ENCODE data around the gene GPR149.
A peak's percentile ranks its signal among the peaks of the same experiment; 100 is the strongest.

Gene GPR149

GRCh38 chr3:154338008-154338407, 92.0 kb downstream of the GPR149 start:
- no peak for DNase-seq

- peak; percentile 7 for DNase-seq
Observed at GRCh38 chr3:154334973-154335420, 95.0 kb downstream of the GPR149 start.

- DNase-seq, result no peak
Observed at GRCh38 chr3:154327871-154328270, 102.1 kb downstream of the GPR149 start.

GRCh38 chr3:154324919-154325318, 105.1 kb downstream of the GPR149 start:
- no peak for DNase-seq

GRCh38 chr3:154323891-154324738, 105.9 kb downstream of the GPR149 start, which contains the start of gene DHX36:
Gene DHX36, minus strand, starts transcription at chr3:154324487. Its CDS starts 71 bp downstream, at chr3:154324416.
- peak; percentile 90 for DNase-seq

- DNase-seq, result no peak
Observed at GRCh38 chr3:154316974-154317767, 112.8 kb downstream of the GPR149 start.

GRCh38 chr3:154314152-154314551, 115.8 kb downstream of the GPR149 start:
- DNase-seq, result no peak

GRCh38 chr3:154310840-154311239, 119.2 kb downstream of the GPR149 start:
- DNase-seq, result no peak

- no peak for DNase-seq
Observed at GRCh38 chr3:154307363-154307762, 122.6 kb downstream of the GPR149 start.

- DNase-seq, result no peak
Observed at GRCh38 chr3:154304936-154305335, 125.1 kb downstream of the GPR149 start.

- DNase-seq, result no peak
Observed at GRCh38 chr3:154304116-154304786, 125.7 kb downstream of the GPR149 start.

GRCh38 chr3:154301561-154301960, 128.4 kb downstream of the GPR149 start:
- DNase-seq, result no peak

GRCh38 chr3:154294016-154294415, 136.0 kb downstream of the GPR149 start:
- DNase-seq, result no peak

GRCh38 chr3:154290187-154290586, 139.8 kb downstream of the GPR149 start:
- no peak for DNase-seq

All from amniotic stem cell (primary cell).